HG03280 (cell line): ENCODE results near the gene G6PC3.

Experiments used
- ATAC-seq: cut with Tn5 transposase; IDR thresholded peaks from one replicate; pipeline ENCODE4 v1.9.1; 2021; ENCODE audit warnings: mild to moderate bottlenecking, moderate library complexity; ENCODE audit not compliant: unreplicated experiment

Gene G6PC3

DNA sequence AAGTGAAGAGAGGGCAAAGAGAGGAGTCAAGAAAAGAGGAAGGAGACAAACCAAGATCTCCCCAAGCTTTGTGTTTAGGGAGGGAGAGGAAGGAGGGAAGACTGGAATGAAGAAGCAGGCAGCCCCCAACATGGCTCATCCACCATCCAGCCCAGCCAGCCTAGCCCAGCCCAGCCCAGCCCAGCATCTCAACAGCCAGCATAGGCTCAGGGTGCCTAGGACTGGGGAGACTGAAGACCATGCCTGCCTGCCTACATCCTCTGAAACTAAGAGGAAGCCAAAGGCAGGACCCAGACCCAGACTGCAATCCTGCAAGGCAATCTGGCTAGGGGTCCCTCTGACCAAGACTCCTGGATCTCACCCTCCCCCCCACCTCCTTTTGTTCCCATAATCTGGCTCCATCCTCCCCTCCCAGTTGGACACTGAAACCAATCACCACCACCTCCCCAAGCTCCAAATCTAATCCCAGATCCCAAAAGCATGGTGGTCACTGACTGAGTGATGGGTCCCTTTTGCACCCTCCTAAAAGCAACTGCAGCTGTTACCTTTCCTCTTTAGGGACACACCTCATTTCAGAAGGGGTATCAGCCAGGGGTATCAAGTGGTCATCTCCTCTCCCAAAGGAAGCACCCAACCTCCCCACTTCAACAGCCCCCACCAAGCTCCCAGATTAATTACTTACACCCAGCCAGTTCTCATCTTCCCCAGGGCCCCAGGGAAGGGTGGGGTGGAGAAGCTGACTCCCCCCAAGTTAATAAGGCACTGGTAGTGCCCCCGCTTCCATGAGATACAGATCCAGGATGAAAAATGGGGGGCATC, 51.7 kb downstream of the G6PC3 start:
- ATAC-seq, result no peak

DNA sequence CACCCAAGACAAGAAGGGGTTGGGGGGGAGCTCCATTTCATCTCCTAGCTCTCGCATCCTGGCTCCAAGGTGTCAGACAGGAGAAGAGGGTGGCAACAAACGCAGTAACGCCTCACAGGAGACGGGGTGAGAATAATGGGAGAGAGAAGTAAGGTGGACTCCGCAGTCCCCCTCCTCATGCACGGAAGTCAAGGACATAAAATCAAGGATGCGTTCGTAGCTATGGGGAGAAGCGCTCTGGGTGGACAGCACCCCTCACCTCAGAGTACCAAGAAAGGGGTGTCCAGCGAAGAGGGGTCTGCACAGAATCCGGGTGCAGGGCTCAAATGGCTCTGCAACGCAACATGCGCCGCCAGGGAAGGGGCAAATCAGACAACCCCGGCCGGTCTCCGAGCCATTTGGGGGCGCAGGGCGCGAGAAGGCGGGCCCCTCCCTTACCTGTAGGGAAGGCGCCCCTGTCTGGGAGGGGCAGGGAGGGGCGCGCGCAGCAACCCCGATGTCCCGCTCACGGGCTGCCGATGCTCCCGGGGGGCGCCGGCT, 52.4 kb downstream of the G6PC3 start:
- ATAC-seq, result peak; percentile 13

DNA sequence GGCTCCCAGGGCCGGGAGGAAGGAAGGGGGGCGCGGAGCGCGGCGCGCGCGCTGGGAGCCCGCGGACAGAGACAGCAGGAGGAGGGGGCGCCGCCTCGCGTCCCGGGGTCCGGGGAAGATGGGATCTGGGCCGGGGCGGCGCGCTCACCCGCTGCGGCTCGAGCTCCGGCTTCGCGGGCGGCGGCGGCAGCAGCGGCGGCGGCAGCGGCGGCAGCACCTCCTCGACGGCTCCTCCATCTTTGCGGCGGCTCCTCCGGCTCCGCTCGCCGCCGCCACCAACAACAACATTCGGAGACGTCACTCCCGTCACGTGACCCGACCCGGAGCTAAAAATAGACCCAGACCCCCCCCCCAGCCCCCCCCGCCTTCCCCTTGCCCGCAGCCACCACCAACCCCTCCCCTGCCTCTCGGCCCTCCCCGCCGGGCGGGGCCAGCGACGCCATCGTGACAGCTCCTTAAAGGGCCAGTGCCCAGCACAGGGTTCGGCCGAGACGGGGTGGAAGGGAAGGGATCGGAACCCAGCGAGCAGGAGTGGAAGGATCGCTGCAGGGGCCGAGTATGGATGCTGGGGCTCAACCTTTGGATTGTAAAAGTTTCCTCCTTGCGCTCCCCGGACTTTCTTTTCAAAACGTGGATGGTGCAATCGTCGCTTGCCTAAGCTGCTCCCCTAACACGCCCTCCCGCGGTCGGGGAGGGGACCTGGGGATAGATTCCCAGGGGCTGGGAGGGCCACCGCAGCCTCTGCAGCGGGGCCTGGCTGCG, 53.0 kb downstream of the G6PC3 start, which contains the start of gene HDAC5:
Gene HDAC5 (minus strand): TSS at position 286 of the 762 bp plus-strand sequence. CDS start 6,126 bp downstream, outside the sequence.
- ATAC-seq, result peak; percentile 89

DNA sequence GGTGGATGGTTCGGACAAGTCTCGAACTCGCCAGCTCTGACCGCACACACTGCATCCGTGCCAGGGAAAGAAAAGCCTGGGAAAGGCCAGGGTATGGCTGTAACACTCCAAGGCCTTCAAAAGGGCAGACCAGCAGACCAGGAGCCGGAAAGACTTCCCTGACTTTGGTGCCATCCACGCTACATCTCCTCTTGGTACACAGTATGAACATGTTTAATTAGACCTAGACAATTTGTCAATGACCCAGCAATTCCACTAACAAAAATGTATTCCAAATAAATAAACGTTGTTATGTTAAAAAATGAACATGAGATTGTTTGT, 53.5 kb downstream of the G6PC3 start:
- no peak for ATAC-seq
